Measurements from ENCODE around the gene REEP2.

GRCh38 chr5:138459311-138459933 lies 20.6 kb downstream of the REEP2 start:
- TF ChIP-seq EZH2 (IDR thresholded peaks at IDR 0.05; ENCODE audit: borderline replicate concordance) = no peak
- TF ChIP-seq CTCF (IDR thresholded peaks at IDR 0.05; ENCODE audit: poor library complexity) = no peak
